PFSK-1 (cell line): ENCODE results near the gene GNAI1.

Source experiments
- FOXP2 ChIP-seq: optimal IDR thresholded peaks from 2 replicates; pipeline ENCODE3; 2011; ENCODE audit warnings: borderline replicate concordance, control low read depth, inconsistent platforms; ENCODE audit not compliant: insufficient read depth; ENCODE audit errors: extremely low read length, extremely low read depth
- POLR2AphosphoS5 ChIP-seq: IDR thresholded peaks from 2 replicates; pipeline ENCODE4 v1.6.1; 2012; ENCODE audit warnings: low read depth, mild to moderate bottlenecking, control low read depth, low read length, moderate library complexity
- SIN3A ChIP-seq: IDR thresholded peaks from 2 replicates; pipeline ENCODE4 v1.6.1; 2012; ENCODE audit warnings: mild to moderate bottlenecking, low read length, moderate library complexity, borderline replicate concordance; ENCODE audit not compliant: insufficient read depth
- TAF1 ChIP-seq: IDR thresholded peaks from 2 replicates; pipeline ENCODE4 v1.6.1; 2012; ENCODE audit warnings: low read length, control low read depth, borderline replicate concordance; ENCODE audit not compliant: insufficient read depth
- TF ChIP-seq, protein P1 (sequence below), 2 experiments: IDR thresholded peaks; 2 replicates each; pipeline versions ENCODE4 v1.6.1 to v1.8.0; 2011 to 2012; ENCODE audit warnings: low read depth in 2 of 2, low read length in 2 of 2, control low read depth in 1 of 2, inconsistent platforms in 1 of 2, mild to moderate bottlenecking in 1 of 2, moderate library complexity in 1 of 2; ENCODE audit not compliant: insufficient read depth in 1 of 2

The GNAI1 gene

DNA sequence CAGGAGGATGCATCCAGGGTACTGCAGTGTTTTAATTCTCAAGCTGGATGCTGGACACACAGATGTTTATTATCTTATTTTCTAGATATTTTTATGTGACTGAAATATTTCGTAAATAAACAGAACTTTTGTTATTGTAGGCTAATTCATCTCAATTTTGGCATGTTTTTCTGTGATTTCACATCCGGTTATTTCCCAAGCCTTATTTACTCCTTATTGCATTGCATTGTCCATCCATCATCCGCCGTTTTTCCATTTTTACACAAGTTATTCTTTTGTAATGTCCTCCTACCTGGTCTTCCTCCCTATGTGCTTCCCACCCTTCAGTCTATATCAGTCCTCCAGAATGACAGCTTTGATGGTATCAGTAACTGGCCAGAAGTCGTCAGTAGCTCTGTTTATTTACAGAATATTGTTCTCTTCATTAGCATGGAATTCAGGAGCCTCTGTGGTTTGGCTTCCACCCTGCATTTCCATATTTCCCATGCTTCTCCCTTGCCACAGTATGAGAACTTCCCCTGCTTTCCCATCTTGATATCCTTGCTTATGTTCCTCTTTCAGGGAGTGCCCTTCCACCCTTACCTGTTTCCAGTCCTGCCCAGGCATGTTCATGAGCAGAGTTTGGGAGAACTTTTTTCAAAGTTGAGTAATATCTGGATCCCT, 16.1 kb downstream of the GNAI1 start:
- TF ChIP-seq, protein P1, sequence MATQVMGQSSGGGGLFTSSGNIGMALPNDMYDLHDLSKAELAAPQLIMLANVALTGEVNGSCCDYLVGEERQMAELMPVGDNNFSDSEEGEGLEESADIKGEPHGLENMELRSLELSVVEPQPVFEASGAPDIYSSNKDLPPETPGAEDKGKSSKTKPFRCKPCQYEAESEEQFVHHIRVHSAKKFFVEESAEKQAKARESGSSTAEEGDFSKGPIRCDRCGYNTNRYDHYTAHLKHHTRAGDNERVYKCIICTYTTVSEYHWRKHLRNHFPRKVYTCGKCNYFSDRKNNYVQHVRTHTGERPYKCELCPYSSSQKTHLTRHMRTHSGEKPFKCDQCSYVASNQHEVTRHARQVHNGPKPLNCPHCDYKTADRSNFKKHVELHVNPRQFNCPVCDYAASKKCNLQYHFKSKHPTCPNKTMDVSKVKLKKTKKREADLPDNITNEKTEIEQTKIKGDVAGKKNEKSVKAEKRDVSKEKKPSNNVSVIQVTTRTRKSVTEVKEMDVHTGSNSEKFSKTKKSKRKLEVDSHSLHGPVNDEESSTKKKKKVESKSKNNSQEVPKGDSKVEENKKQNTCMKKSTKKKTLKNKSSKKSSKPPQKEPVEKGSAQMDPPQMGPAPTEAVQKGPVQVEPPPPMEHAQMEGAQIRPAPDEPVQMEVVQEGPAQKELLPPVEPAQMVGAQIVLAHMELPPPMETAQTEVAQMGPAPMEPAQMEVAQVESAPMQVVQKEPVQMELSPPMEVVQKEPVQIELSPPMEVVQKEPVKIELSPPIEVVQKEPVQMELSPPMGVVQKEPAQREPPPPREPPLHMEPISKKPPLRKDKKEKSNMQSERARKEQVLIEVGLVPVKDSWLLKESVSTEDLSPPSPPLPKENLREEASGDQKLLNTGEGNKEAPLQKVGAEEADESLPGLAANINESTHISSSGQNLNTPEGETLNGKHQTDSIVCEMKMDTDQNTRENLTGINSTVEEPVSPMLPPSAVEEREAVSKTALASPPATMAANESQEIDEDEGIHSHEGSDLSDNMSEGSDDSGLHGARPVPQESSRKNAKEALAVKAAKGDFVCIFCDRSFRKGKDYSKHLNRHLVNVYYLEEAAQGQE (IDR thresholded peaks at IDR 0.05; ENCODE audit: insufficient read depth in 1 of 2, low read depth in 2 of 2, low read length in 2 of 2), result no peak
- TF ChIP-seq FOXP2, result no peak
- TF ChIP-seq SIN3A, result no peak
- TF ChIP-seq POLR2AphosphoS5, result no peak

DNA sequence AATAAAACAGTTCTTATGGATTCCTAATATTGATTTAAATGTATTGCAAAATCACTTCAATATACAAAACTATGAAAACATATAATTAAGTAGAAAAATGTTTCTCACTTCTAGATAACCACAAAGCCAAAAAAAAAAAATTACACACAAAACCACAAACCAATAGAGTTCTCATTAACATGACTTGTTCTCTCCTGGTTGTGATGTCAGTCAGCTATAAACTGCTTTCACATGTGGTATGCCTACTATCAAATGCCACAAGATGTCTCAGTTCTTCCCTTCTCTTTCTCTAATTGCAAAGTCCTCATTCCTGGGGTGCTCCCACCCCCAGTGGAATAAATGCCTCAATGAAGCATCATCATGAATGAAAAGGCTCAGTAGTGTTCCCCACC, 16.6 kb downstream of the GNAI1 start:
- TF ChIP-seq POLR2AphosphoS5 (no peak), TAF1 (no peak), FOXP2 (no peak)
- TF ChIP-seq, protein P1 (IDR thresholded peaks at IDR 0.05; ENCODE audit: insufficient read depth in 1 of 2, low read depth in 2 of 2, low read length in 2 of 2), result no peak

DNA sequence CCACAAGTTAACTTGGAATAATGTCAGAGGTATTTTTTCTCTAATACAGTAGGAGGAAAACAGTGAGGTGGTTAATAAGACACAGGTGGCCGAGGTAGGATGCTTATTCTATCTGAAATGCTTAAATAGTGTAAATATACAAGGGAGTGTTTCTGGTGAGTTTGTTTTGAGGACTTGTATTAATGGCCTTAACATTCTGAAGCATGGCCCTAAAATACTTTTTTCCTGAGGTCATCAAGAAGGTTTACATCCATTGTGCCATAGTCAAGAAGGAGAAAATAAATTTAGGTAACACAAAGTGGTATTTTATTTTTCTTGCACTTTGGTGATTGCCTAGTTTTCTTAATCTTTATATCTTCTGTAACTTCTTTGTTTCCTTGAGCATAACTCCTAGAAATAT, 18.8 kb downstream of the GNAI1 start:
- no peak for TF ChIP-seq POLR2AphosphoS5

DNA sequence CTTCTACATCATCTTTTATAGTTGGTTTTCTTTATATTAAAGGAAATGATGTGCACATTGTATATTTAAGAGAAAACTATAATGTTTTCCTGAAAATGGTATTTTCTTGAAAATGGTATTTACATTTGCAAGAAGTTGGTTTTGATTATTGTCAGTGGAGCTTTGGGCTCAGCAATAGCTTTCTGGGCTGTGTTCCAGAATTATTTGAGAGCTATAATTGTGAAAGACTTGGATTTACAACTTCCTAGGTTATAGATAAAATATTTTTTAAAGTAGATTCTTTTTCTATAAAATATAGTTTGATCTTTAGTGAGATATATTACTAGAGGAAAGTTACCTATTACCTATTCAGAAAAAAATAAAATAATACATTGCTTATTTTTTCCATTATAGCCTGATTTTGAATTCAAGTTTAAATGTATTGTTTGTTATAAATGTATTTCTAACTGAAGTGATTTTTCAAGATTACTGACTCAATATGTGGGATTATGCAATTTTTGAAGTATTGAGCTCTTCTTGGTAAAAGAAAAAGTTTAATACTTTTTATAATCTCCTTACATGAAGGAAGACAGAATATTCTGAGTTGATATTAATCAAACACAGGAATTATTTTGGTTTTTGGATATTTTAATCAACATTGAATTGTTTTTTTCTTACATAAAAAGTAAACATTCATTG, 20.2 kb downstream of the GNAI1 start:
- no peak for TF ChIP-seq SIN3A
- TF ChIP-seq, protein P1 (IDR thresholded peaks at IDR 0.05; ENCODE audit: insufficient read depth in 1 of 2, low read depth in 2 of 2, low read length in 2 of 2), result no peak
- TF ChIP-seq FOXP2, result no peak
- TF ChIP-seq TAF1, result no peak
- TF ChIP-seq POLR2AphosphoS5, result no peak

DNA sequence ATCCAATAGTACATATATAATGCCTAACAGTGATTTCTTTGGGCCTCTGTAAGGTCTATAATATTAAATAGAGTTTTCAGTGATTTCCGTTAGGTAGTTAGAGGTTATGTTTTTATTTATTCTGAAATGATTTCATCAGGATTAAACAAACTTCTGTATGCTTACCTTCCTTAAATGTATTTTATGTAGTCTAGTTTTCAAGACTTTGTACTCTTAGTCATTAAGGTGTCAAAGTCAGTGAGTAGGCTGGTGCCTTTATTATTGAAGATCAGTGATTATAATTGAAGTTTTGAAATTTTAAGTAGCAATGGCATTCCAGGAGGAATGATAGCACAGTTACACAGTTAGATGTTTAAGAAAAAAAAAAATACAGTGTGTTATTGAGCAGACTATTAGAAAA, 20.7 kb downstream of the GNAI1 start:
- TF ChIP-seq SIN3A (no peak), FOXP2 (no peak), POLR2AphosphoS5 (no peak), TAF1 (no peak)
- TF ChIP-seq, protein P1 (IDR thresholded peaks at IDR 0.05; ENCODE audit: insufficient read depth in 1 of 2, low read depth in 2 of 2, low read length in 2 of 2), result no peak
